OCI-M2 (cell line): ENCODE measurements around the gene CEP135.
"Not testable (repeated sequence)": the region's sequence is repeated elsewhere in the genome, so short reads cannot be mapped to it uniquely, and the experiment has no call there.

Experiments used
- DNase-seq: peaks from one replicate; lab custom pipeline; 2025; ENCODE audit not compliant: unreplicated experiment; lab: John Stamatoyannopoulos, UW

The CEP135 gene, protein sequence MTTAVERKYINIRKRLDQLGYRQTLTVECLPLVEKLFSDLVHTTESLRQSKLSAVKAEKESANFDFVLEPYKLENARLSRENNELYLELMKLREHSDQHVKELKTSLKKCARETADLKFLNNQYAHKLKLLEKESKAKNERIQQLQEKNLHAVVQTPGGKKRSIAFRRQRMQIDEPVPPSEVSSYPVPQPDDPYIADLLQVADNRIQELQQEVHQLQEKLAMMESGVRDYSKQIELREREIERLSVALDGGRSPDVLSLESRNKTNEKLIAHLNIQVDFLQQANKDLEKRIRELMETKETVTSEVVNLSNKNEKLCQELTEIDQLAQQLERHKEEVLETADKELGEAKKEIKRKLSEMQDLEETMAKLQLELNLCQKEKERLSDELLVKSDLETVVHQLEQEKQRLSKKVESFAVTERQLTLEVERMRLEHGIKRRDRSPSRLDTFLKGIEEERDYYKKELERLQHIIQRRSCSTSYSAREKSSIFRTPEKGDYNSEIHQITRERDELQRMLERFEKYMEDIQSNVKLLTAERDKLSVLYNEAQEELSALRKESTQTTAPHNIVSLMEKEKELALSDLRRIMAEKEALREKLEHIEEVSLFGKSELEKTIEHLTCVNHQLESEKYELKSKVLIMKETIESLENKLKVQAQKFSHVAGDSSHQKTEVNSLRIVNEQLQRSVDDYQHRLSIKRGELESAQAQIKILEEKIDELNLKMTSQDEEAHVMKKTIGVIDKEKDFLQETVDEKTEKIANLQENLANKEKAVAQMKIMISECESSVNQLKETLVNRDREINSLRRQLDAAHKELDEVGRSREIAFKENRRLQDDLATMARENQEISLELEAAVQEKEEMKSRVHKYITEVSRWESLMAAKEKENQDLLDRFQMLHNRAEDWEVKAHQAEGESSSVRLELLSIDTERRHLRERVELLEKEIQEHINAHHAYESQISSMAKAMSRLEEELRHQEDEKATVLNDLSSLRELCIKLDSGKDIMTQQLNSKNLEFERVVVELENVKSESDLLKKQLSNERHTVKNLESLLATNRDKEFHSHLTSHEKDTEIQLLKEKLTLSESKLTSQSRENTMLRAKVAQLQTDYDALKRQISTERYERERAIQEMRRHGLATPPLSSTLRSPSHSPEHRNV

DNA sequence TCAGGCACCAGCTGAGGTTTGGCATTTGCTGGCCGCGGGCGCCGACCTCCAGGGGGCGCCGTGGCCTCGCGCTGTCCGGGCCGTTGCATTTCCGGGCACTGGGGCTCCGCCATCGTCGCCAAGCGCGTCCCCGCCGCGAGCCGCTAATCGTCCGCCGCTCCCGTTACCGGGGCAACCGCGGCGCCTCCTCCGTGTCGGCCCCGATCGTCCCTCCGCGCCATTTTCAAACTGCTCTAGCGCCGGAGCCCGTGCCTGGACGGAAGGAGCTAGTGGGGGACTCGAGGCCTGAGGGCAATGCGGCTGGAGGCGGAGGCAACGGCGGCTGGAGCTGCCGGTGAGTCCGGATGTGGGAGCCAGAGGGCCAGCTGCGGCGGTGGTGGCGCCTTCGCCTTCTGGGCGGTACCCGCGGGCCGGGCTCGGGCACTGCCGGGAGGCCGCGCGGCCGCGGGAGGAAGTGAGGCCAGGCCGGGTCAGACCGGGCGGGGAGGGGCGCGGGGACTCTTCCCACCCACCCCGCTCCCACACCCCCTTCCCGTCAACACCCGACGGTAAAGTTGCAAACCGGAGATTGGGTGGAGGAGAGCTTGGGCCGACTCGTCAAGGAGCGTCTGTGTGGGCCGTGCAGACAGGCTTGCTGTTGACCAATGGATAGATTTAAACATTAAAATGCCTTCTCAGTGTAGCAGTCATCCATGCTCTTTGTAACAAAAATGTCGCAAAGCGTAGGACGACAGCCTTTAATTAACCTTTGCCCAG, at the start of gene CEP135:
TSS of gene CEP135 (plus strand) at position 220 of the 756 bp plus-strand sequence. CDS start 3,186 bp downstream, outside the sequence.
- peak; percentile 67 for DNase-seq

DNA sequence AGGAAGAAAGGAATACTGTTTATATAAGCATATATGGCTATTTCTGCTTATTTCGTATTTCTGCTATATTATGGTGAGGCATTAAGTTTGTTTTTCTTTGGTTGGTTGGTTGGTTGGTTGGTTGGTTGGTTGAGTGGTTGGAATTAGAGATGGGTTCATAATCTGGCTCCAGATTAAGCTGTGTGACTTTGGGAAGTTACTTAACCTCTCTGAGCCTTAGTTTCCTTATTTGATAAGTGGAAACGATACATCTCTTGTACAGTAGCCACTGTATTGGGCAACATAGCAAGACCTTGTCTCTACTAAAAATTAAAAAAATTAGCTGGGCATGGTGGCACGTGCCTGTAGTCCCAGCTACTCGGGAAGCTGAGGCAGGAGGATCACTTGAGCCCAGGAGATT, 46.1 kb upstream of the CEP135 start:
- no peak for DNase-seq

DNA sequence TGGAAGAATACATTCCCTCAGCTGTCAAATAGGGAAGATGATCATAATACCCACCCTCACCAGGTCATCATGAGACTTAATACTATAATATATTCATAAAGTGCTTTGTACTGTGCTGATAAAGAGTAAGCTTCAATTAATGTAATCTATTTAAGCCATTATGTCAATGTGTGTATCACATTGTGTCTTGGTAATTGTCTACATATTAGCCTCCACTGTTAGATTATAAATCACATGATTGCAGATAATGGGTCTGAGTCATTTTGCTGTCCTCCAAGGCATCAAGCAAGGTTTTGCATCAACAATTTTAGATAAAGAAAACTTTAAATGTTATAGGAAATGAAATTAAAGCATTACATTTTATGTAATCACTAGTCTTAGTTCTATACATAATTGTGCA, 45.2 kb upstream of the CEP135 start:
- no peak for DNase-seq

DNA sequence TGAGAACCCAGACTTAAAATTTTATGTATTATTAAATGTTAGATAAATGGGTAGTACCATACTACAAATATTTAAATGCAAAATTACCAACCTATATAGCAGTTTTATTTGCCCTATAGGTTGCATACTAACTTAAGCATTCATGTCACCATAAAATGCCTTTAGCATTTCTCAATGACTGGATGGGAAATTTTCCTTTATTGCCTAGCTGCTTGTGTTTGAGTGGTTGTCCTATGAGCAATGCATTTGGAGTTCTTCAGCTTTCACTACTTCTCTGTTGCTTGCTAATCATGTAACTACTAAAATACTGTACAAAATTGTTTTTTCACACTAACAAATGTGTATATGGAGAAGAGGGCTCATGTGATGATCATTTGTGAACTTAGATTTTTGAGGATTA, 44.2 kb upstream of the CEP135 start:
- no peak for DNase-seq

DNA sequence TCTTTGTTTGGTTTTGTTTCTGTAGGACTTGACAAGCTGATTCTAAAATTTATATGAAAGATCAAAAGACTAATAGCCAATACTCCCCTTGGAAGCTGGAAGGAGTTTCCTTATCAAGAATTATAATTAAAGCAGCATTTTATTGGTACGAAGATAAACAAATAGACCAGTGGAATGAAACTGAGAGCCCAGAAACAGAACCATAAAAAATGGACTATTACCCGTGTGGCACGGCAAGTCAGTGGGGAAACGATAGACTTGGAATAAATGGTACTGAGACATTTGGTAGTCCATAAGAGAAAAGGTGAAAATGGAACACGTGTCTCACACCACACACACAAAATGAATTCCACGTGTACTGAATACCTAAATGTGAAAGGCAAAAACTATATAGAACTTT, 42.4 kb upstream of the CEP135 start:
- no peak for DNase-seq

DNA sequence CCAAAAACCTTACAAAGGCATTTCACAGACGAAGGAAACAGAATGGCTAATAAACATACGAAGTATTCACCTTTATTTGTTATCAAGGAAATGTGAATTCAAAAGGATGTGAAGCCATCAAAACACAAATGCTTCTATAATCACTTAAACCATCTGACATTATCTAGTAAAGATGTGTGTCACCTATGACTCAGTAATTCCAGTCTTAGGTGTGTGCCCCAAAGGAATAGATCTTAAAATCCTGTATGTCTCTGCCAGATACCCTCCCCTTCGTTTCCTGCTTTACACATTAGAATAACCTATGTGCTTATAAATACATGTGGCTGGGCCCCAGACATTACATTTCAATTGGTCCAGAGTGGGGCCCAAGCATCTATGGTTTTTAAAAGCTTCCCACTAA, 41.8 kb upstream of the CEP135 start:
- no peak for DNase-seq

DNA sequence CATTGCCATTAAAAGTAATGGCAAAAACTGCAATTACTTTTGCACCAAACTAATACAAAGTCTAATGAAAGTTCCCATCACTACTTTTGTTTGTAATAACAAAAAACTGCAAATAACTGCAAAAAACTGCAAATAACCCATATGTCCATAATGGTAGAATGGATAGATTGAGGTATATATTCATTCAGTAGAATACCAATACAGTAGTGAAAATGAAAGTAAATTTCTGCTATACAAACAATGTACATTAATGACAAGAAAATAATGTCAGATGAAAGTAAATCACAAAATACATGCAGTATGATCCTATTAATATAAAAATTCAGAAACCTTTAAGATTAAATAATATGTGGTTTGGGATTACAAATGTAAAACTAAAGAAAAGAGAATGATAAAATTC, 41.3 kb upstream of the CEP135 start:
- DNase-seq: no peak

DNA sequence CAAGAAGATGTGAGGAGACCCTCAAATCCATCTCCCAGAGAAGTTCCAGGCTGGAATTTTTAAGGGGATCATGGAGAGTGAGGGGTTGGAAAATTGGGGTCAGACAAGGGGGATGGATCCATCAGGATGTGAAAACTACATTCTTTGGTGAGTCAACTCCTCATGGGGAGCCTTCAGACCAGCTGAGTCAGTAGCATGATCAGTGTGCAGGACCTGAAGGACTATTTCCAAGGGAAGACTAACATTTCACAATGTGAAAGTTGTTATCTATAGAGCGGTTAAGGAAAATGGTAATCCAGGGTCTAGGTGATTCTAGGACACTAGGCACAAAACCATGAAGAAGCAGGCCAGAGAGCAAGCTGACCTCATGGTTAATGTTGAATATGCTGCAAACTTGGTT, 38.6 kb upstream of the CEP135 start:
- DNase-seq: no peak

DNA sequence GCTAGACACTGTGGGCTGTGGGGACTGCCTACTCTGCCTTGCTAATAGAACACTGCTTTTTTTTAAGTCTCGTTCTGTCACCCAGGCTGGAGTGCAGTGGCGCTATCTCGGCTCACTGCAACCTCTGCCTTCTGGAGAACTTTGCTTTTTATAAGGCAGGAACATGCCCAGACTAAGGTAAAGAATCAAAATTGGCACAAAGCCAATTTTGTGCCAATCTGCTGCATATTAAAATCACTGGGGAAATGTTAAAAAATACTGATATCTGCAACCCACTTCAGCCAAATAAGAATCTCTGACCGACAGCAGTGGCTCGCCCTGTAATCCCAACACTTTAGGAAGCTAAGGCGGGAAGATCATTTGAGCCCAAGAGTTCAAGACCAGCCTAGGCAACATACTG, 36.5 kb upstream of the CEP135 start:
- DNase-seq: no peak

DNA sequence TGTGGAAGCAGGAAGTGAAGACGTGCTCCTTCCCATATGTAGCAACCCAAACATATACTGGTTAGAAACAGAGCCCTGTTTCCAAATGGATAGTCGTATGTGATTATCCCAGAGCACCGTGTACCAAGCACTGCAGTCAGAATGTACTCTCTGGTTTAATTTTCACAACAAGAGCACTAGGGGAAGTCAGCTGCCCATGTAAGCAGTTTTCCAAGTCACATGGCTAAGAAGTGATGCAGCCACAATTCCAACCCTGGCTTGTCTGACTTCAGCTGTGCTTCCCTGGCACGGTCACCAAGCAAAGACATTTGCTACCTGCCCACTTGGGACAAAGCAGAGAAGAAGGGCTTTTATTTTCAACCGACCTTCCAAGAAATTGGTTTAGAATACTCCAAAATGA, 28.2 kb upstream of the CEP135 start:
- no peak for DNase-seq

DNA sequence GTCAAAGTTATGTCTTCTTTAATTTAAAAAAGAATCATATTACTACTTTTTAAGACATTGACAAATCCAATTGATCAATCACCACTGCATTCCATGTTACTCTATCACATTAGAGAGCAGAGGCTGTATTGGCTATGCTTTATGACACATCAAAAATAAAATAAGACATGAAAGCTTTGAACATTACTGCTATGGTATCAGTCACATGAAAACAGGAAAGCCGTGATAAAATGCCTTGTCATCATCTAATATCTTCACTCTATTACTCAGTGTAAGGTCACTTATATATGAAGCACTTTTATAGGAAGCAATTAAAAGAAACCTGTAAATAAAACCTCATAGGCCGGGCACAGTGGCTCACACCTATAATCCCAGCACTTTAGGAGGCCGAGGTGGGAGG, 27.7 kb upstream of the CEP135 start:
- no peak for DNase-seq

DNA sequence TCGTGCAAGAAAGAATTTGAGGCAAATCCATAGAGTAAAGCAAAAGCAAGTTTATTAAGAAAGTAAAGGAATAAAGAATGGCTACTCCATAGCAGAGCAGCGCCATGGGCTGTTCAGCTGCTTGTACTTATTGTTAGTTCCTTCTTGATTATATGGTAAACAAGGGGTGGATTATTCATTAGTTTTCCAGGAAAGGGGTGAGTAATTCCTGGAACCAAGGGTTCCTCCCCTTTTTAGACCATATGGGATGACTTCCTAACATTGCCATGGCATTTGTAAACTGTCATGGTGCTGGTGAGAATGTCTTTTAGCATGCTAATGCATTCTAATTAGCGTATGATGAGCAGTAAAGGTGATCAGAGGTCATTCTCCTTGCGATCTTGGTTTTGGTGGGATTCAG, 23.5 kb upstream of the CEP135 start:
- no peak for DNase-seq

DNA sequence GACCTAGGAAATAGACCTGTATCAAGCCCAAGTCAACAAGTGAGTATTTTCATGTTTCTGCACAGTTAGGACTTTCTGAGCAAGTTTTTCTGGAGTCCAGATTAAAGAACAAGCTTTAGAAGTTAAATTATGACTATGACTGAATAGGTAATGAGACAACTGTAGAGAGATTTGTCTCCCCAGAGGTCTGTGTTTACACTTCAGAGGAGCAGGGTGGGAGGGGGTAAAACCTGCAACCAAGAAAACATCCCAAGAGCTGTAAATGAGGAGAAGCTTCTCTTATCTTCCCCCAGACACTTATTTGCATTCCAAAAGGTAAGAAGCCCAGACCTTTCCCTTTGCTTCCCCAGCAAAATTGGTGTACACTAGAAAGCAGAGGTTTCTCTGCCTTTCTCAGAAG, 22.1 kb upstream of the CEP135 start:
- DNase-seq: no peak

DNA sequence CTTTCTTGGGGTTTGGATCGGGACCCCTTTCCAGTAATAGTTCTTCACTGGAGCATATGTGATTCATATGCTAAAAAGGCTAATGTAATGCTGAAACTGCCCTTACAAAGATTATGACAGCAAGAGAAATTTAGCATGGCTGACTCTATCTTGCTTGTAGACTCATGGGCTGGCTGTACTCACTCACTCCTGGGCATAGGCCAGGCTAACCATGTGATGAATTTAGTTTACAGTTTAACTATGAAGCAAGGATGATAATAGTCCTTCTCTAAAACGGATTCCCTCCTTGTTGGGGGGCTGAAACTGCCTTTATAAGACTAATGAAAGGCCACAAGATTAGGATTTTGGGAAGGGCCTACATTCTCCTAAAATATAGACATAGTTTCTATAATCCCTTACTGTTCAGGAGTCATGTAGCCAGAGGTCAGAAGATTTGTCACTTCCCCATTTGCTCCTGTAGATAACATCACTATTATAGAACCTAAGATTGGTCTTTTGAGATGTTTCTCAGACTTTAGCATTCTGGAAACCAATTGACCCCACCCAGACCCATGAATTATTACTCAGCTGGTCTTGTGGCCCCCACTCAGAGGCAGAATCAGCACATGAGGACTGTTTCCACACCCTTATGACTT, 20.8 kb upstream of the CEP135 start:
- no peak for DNase-seq

DNA sequence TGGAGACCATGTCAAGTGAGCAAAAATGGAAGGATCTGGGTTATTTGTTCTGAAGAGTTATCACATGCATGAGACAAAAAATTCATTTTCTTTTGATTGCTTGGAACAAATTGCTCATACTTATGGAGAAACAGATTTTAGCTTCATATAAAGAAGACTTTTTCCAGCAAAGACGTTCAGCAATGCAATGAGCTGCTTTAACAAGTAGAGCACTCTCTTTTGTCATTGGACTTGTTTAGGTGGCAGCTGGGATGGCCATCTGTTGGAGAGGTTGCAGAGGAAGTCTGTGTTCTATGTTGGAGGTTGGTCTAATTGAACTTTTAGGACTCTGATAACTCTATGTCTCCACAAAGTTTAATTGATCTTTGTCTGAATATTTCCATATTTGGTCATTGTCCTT, 19.9 kb upstream of the CEP135 start:
- DNase-seq: no peak

DNA sequence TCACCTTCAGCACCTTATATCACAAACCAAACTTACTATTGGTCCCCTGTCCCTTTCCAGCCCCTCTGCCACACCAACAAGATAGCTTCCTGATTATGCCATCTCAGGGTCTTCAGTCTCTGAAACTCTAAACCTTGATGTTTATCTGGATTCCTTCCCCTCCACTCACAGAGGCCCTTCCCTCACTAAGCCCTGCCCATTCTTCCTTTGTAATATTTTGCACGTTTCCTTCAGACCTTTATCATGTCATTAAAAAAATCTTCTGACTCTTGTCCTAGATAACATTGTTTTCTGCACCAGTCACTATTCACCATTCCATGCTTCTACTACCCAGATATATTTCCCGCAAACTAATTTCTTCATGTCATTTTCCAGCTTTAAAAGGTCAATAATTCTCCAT, 17.7 kb upstream of the CEP135 start:
- DNase-seq: no peak

DNA sequence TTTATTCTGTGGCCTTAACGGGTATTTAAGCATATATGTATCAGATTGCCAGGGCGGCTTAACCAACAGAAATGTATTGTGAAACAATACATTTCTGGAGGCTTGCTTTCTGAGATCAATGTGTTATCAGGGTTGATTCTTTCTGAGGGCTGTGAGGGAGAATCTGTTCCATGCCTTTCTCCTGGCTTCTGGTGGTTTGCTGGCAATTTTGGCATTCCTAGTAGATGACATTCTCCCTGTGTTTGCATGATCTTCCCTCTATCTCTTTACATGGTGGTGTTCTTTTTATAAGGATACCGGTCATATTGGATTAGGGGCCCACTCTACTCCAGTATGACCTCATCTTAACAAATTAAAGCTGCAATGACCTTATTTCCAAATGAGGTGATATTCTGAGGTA, 16.9 kb upstream of the CEP135 start:
- no peak for DNase-seq

DNA sequence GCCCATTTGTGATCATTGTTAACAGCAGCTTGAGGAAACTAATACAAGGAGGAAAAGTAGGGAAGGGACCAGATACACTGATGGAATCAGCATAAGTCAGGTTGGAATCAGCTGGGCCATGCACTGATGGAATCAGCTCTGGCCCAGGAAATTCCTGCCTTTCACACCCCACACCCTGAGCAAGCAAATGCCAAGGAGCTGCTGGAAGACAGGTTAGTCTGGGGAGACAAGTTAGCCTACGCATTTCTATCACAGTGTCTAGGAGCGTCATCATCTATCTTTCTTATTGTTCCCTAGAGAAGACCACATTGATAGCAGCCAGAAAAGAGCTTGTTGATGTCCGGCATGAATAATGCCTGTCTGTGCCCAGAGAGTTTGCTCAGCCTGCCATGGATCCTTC, 16.2 kb upstream of the CEP135 start:
- no peak for DNase-seq

DNA sequence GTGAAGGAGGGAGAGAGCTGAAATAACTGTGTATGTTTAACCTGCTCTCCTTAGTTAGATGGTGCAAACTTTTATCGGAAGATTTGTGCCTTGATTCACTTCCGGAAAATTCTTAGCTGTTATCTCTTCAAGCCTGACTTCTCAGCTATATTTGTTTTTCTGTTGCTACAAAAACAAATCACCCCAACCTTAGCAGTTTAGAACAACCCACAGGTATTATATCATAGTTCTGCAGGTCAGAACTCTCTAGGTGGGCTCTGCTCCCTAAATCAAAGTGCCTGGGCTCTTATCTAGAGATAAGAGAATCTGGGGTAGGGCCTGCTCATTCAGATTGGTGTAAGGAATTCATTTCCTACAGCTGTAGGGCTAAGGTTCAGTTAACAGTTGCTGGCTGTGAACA, 15.1 kb upstream of the CEP135 start:
- DNase-seq: no peak

DNA sequence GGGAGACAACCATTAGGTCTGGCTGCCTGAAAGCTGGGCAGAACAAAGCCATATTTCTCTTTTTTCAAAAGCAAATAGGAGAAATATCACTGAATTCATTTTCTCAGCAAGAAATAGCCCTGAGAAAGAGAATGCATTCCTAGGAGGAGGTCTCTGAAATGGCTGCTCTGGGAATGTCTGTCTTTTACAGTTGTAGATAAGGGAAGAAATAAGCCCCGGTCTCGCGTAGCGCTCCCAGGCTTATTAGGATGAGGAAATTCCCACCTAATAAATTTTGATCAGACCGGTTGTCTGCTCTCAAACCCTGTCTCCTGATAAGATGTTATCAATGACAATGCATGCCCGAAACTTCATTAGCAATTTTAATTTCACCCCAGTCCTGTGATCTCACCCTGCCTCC, 12.8 kb upstream of the CEP135 start:
- not testable (repeated sequence) for DNase-seq

DNA sequence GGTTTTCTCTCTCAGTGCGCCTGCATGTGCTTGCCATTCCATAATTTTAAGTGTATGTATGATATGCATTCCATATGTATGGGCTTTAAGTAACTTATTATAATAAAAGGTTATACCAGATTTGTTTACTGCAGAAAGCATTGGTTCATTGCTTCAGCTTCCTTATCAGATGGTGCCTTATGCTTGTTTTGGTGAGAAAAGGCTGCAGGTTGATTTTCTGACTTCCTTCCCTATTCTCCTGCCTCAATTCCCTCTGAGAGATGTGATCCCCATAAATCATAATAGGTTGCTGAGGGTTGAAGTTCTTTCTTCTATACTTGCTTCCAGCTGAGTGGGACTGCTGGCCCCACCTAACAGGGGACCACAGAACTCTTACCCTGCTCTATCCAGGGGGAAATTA, 10.3 kb upstream of the CEP135 start:
- no peak for DNase-seq
